HL-60 (cell line): ENCODE measurements around the gene FAM117A.

Experiments used
- DNase-seq, 2 experiments: peaks; one replicate each; pipeline ENCODE4 v3.0.0-alpha.2; 2010 to 2020; ENCODE audit warnings: low read depth in 1 of 2, low spot score in 1 of 2
- H3K27ac ChIP-seq: fragments of 250-450 bp; sonication (Bioruptor Pico); replicated peaks from 2 replicates; pipeline ENCODE4 v1.5.1; 2020; ENCODE audit warnings: mild to moderate bottlenecking, moderate library complexity
- H3K27me3 ChIP-seq: fragments of 250-450 bp; sonication (Bioruptor Pico); 2 replicates; pipeline ENCODE4 v1.5.1; 2021; ENCODE audit warnings: mild to moderate bottlenecking, moderate library complexity; ENCODE audit not compliant: insufficient read depth, poor library complexity, severe bottlenecking
- H3K4me3 ChIP-seq: replicated peaks from 2 replicates; pipeline ENCODE4 v1.5.1; 2011; ENCODE audit warnings: mild to moderate bottlenecking, control low read depth, low read length; ENCODE audit not compliant: insufficient read depth
- CTCF ChIP-seq: IDR thresholded peaks from one replicate; pipeline ENCODE4 v1.5.1; 2011; ENCODE audit warnings: low read length, control low read depth, inconsistent platforms; ENCODE audit not compliant: insufficient read depth
- GABPA ChIP-seq: IDR thresholded peaks from 2 replicates; pipeline ENCODE4 v1.6.1; 2012; ENCODE audit warnings: low read depth
- POLR2AphosphoS5 ChIP-seq: IDR thresholded peaks from 2 replicates; pipeline ENCODE4 v1.6.1; 2012; ENCODE audit warnings: low read depth
- SPI1 ChIP-seq: IDR thresholded peaks from 2 replicates; pipeline ENCODE4 v1.6.1; 2012; ENCODE audit warnings: low read depth, mild to moderate bottlenecking, borderline replicate concordance
- TF ChIP-seq, protein P1 (sequence below): IDR thresholded peaks from 2 replicates; pipeline ENCODE4 v1.6.1; 2012; ENCODE audit warnings: low read depth; ENCODE audit not compliant: insufficient replicate concordance

The FAM117A gene

DNA sequence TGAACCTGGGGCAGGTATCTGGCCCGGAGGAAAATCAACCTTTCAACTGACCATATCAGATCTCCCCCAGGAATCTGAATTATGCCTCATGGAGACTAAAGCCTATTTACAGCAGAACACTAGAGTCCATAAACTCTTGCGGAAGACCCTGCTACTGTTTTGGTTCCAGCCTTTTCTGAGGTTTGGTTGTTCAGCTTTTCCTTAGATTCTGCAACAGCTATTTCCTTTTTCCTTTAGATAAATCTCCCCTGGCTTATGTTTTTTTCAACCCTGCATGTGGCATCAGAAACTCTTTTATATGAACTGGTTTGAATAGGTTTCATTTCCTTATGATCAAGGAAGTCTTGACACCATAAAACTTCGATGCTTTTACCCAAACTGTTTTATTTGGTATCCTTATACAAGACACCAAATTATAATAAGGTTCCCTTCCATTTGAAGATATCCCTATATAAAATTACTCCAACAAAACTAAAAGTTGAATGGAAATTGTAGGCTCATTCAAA, 99.2 kb downstream of the FAM117A start:
- TF ChIP-seq CTCF (no peak), POLR2AphosphoS5 (no peak), GABPA (no peak), SPI1 (no peak)
- TF ChIP-seq, protein P1, sequence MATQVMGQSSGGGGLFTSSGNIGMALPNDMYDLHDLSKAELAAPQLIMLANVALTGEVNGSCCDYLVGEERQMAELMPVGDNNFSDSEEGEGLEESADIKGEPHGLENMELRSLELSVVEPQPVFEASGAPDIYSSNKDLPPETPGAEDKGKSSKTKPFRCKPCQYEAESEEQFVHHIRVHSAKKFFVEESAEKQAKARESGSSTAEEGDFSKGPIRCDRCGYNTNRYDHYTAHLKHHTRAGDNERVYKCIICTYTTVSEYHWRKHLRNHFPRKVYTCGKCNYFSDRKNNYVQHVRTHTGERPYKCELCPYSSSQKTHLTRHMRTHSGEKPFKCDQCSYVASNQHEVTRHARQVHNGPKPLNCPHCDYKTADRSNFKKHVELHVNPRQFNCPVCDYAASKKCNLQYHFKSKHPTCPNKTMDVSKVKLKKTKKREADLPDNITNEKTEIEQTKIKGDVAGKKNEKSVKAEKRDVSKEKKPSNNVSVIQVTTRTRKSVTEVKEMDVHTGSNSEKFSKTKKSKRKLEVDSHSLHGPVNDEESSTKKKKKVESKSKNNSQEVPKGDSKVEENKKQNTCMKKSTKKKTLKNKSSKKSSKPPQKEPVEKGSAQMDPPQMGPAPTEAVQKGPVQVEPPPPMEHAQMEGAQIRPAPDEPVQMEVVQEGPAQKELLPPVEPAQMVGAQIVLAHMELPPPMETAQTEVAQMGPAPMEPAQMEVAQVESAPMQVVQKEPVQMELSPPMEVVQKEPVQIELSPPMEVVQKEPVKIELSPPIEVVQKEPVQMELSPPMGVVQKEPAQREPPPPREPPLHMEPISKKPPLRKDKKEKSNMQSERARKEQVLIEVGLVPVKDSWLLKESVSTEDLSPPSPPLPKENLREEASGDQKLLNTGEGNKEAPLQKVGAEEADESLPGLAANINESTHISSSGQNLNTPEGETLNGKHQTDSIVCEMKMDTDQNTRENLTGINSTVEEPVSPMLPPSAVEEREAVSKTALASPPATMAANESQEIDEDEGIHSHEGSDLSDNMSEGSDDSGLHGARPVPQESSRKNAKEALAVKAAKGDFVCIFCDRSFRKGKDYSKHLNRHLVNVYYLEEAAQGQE: no peak
- Histone ChIP-seq H3K27me3 (no peaks in the 10 kb centered on the region), H3K27ac (no peak overlapping the region), H3K4me3 (no peak overlapping the region)
- DNase-seq: no peak
